Tibial nerve (tissue), 4 donors: ENCODE measurements around the gene PAQR4. TPM values are rescaled to one million over a fixed set of nuclear protein-coding genes. Genes with fewer than 3 reads are reported as not detected.

Experiments
- DNase-seq, 2 donors: peaks; one replicate each; pipeline ENCODE4 v3.0.0-alpha.2; 2019; ENCODE audit warnings: low spot score in 2 of 2
- H3K27ac ChIP-seq, 4 donors: fragments of 200-600 bp; sonication (generic) in 3 of 4; one replicate each; pipeline ENCODE4 v1.5.1; 2017 to 2019; ENCODE audit warnings: mild to moderate bottlenecking in 1 of 4
- H3K27me3 ChIP-seq, 2 donors: fragments of 200-600 bp; sonication (generic) in 1 of 2; one replicate each; pipeline versions ENCODE4 v1.5.1 to v1.6.0; 2017 to 2019
- H3K36me3 ChIP-seq, 3 donors: fragments of 200-600 bp; sonication (generic); one replicate each; pipeline ENCODE4 v1.5.1; 2018 to 2019
- H3K4me1 ChIP-seq, 4 donors: fragments of 200-600 bp; sonication (generic) in 3 of 4; one replicate each; pipeline ENCODE4 v1.5.1; 2017 to 2019
- H3K4me3 ChIP-seq, 4 donors: fragments of 200-600 bp; sonication (generic) in 3 of 4; one replicate each; pipeline ENCODE4 v1.5.1; 2017 to 2019; ENCODE audit warnings: mild to moderate bottlenecking in 1 of 4, moderate library complexity in 1 of 4
- H3K9me3 ChIP-seq, 4 donors: fragments of 200-600 bp; sonication (generic) in 3 of 4; one replicate each; pipeline ENCODE4 v1.5.1; 2017 to 2019
- CTCF ChIP-seq, 5 experiments: fragments of 200-600 bp in 3 of 5; fragments of 450-650 bp in 2 of 5; sonication (generic) in 3 of 5; IDR thresholded peaks; one replicate each; pipeline ENCODE4 v1.5.1; 2016 to 2019; ENCODE audit warnings: antibody characterized with exemption in 5 of 5, mild to moderate bottlenecking in 3 of 5, moderate library complexity in 2 of 5
- EP300 ChIP-seq, 2 donors: sonication (generic); formaldehyde crosslinking; IDR thresholded peaks; one replicate each; pipeline ENCODE4 v1.6.1; 2017; ENCODE audit warnings: antibody characterized with exemption in 2 of 2, mild to moderate bottlenecking in 1 of 2
- POLR2A ChIP-seq, 2 donors: fragments of 450-650 bp; IDR thresholded peaks; one replicate each; pipeline ENCODE4 v1.6.1; 2017; ENCODE audit warnings: antibody characterized with exemption in 2 of 2, mild to moderate bottlenecking in 2 of 2, moderate library complexity in 2 of 2
- WGBS, 2 donors: methylation state at CpG; one replicate each; pipeline ENCODE4 v1.1.5; 2018; 5-methylcytosine and 5-hydroxymethylcytosine counted together
- total RNA-seq, 4 donors: library from RNA; depleted of rRNA; stranded (reverse); fragments of >200 nt; gene quantifications; one replicate each; pipeline ENCODE4 v1.1.0, GENCODE V29; 2016

Gene PAQR4
- total RNA-seq, 4 donors from 2014 or later, result 5.1 to 15.0 (median 7.9) TPM

GRCh38 chr16:2996298-2996697 lies 27.1 kb downstream of the PAQR4 start:
- DNase-seq, result no peak
- no peak for TF ChIP-seq POLR2A (IDR thresholded peaks at IDR 0.05)
- TF ChIP-seq EP300 (IDR thresholded peaks at IDR 0.05), result no peak
- no peak for TF ChIP-seq CTCF (IDR thresholded peaks at IDR 0.05)
- no peak overlapping the region for H3K27ac ChIP-seq
- H3K4me1 ChIP-seq, result no peaks in the 10 kb centered on the region
- no peaks in the 10 kb centered on the region for H3K36me3 ChIP-seq
- H3K4me3 ChIP-seq, result no peak overlapping the region
- H3K27me3 ChIP-seq, result peaks cover 0 to 34% of the 10 kb centered on the region in 2 donors
- H3K9me3 ChIP-seq, result no peaks in the 10 kb centered on the region
- 64 to 70% methylated on average over 13 of the region's 13 CpGs for WGBS, 2 donors

- peaks cover 2 to 60% of the 10 kb centered on the region in 2 donors for H3K27me3 ChIP-seq
- no peak for DNase-seq
- no peaks in the 10 kb centered on the region for H3K36me3 ChIP-seq
- TF ChIP-seq CTCF (IDR thresholded peaks at IDR 0.05) (no peak), POLR2A (IDR thresholded peaks at IDR 0.05) (no peak)
- H3K4me1 ChIP-seq, result peaks cover 0 to 4% (median 1%) of the 10 kb centered on the region in 4 donors
- 84 to 86% methylated on average over 6 of the region's 6 CpGs for WGBS, 2 donors
- no peaks in the 10 kb centered on the region for H3K9me3 ChIP-seq
- no peak overlapping the region for H3K27ac ChIP-seq
- H3K4me3 ChIP-seq, result no peak overlapping the region
Measured at GRCh38 chr16:2999929-3000328, 30.8 kb downstream of the PAQR4 start.

GRCh38 chr16:3000540-3000939 lies 31.4 kb downstream of the PAQR4 start:
- peaks cover 2 to 66% of the 10 kb centered on the region in 2 donors for H3K27me3 ChIP-seq
- no peaks in the 10 kb centered on the region for H3K9me3 ChIP-seq
- H3K4me1 ChIP-seq, result peaks cover 0 to 5% (median 2%) of the 10 kb centered on the region in 4 donors
- WGBS, 2 donors, result 76 to 94% methylated on average over 3 to 4 of the region's 4 CpGs
- DNase-seq, result no peak
- H3K4me3 ChIP-seq, result no peak overlapping the region
- TF ChIP-seq EP300 (IDR thresholded peaks at IDR 0.05), result no peak
- no peak for TF ChIP-seq CTCF (IDR thresholded peaks at IDR 0.05)
- TF ChIP-seq POLR2A (IDR thresholded peaks at IDR 0.05), result no peak
- H3K27ac ChIP-seq, result no peak overlapping the region
- no peaks in the 10 kb centered on the region for H3K36me3 ChIP-seq

- 58 to 70% methylated on average over 10 to 11 of the region's 12 CpGs for WGBS, 2 donors
- TF ChIP-seq EP300 (IDR thresholded peaks at IDR 0.05) (no peak), CTCF (IDR thresholded peaks at IDR 0.05) (no peak), POLR2A (IDR thresholded peaks at IDR 0.05) (no peak)
- Histone ChIP-seq H3K36me3 (no peaks in the 10 kb centered on the region), H3K27ac (no peak overlapping the region), H3K4me3 (no peak overlapping the region), H3K9me3 (no peaks in the 10 kb centered on the region), H3K4me1 (peaks cover 0 to 5% (median 2%) of the 10 kb centered on the region in 4 donors), H3K27me3 (peaks cover 2 to 66% of the 10 kb centered on the region in 2 donors)
- DNase-seq, result no peak
Measured at GRCh38 chr16:3001316-3001715, 32.2 kb downstream of the PAQR4 start.

GRCh38 chr16:3003582-3004270 lies 34.6 kb downstream of the PAQR4 start:
- H3K4me3 ChIP-seq, result peak overlapping the region in 1 of 4 donors; percentile 40
- WGBS, 2 donors, result 8 to 12% methylated on average over 41 to 56 of the region's 58 CpGs
- peaks cover 2 to 82% of the 10 kb centered on the region in 2 donors for H3K27me3 ChIP-seq

More at GRCh38 chr16:3003582-3004270, 34.6 kb downstream of the PAQR4 start:
- no peak overlapping the region for H3K27ac ChIP-seq
- H3K9me3 ChIP-seq, result no peaks in the 10 kb centered on the region
- TF ChIP-seq EP300 (IDR thresholded peaks at IDR 0.05), result peak; percentile 24 to 26
- TF ChIP-seq POLR2A (IDR thresholded peaks at IDR 0.05), result no peak
- peak; percentile 39 to 64 (median 51) for TF ChIP-seq CTCF (IDR thresholded peaks at IDR 0.05)
- DNase-seq, result peak; percentile 71 to 79
- no peaks in the 10 kb centered on the region for H3K36me3 ChIP-seq
- peaks cover 0 to 21% (median 7%) of the 10 kb centered on the region in 4 donors for H3K4me1 ChIP-seq
